GM21381 (cell line): ENCODE results near the gene PLA2G3.
"Not testable (repeated sequence)": the region's sequence is repeated elsewhere in the genome, so short reads cannot be mapped to it uniquely, and the experiment has no call there.

Experiments used
- ATAC-seq: cut with Tn5 transposase; IDR thresholded peaks from one replicate; pipeline ENCODE4 v1.9.1; 2021; ENCODE audit warnings: mild to moderate bottlenecking, moderate library complexity; ENCODE audit not compliant: unreplicated experiment

Gene PLA2G3

DNA sequence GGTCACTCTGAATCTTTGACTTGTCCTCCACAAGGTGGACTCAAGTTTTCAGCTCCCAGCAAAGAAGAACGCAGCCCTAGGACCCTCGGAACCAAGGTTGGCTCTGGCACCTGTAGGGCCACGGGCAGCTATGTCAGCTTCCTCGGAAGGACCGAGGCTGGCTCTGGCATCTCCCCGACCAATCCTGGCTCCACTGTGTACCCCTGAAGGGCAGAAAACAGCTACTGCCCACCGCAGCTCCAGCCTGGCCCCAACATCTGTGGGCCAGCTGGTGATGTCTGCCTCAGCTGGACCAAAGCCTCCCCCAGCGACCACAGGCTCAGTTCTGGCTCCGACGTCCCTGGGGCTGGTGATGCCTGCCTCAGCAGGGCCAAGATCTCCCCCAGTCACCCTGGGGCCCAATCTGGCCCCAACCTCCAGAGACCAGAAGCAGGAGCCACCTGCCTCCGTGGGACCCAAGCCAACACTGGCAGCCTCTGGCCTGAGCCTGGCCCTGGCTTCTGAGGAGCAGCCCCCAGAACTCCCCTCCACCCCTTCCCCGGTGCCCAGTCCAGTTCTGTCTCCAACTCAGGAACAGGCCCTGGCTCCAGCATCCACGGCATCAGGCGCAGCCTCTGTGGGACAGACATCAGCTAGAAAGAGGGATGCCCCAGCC, 15.4 kb downstream of the PLA2G3 start:
- ATAC-seq = no peak

GRCh38 chr22:31124290-31124689, 16.0 kb downstream of the PLA2G3 start:
- no peak for ATAC-seq

DNA sequence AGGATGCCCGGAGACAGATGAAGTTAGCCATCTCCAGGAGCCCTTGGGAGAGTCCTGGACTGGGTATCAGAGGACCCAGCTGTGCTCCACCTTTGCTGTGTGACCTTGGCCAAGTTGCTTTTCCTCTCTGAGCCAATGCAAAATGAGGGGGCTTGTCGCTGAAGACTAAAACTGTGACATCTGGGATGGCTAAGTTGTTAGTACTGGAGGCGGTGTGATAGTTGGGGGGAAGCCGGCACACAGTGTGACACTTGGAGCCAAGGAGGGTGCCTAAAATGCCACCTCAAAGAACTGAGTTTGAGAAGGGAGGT, 17.1 kb downstream of the PLA2G3 start:
- no peak for ATAC-seq

DNA sequence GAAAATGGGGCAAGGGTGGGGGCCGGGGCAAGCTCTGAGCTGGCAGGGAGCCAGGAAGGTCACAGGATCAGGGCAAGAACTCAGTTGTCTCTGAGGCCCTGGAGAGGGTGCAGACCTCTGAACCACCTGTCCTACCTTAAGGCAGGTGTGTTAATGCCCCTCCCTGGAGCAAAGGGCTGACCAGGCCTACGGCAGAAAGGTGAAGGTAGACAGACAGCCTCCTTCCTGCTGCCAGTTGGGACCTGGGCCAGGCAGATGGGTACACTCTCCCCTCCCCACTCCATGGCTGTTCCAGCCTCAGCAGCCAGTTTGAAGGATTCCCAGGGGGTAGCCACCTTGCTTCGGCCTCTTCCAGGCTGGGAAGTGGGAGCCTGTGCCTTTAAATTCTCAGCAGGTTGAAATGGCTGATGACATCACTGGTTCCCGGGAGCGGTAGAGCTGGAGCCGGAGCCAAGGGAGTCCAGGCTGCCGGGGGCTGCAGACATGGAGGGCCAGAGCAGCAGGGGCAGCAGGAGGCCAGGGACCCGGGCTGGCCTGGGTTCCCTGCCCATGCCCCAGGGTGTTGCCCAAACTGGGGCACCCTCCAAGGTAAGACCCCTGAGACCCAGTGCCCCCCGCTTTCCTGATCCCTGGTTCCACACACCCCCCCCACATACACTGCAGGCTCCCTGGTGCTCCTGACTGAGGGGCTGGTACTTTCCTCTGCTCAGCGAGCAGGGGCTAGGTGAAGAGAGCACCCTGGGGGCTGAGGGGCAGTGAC, 17.6 kb downstream of the PLA2G3 start, which contains the start of gene INPP5J:
TSS of gene INPP5J (plus strand) at position 435 of the 760 bp plus-strand sequence. CDS start at position 484, 49 bp downstream.
- ATAC-seq = no peak

DNA sequence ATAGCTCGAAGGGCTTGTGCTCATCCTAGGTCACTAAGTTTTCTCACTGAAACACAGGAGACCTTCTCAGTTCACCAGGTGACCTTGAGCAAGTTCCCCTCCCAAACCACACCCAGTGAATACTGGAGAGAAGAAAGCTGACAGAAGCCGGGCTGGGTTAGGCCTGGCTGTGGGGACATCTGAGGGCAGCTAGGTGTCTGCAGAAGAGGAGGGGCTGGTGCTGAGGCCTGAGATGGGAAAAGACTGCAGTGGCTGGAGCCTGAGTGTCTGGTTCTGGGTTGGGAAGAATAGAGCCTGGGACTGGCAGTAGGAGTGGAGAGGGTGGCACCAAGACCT, 18.1 kb downstream of the PLA2G3 start:
- ATAC-seq = no peak

DNA sequence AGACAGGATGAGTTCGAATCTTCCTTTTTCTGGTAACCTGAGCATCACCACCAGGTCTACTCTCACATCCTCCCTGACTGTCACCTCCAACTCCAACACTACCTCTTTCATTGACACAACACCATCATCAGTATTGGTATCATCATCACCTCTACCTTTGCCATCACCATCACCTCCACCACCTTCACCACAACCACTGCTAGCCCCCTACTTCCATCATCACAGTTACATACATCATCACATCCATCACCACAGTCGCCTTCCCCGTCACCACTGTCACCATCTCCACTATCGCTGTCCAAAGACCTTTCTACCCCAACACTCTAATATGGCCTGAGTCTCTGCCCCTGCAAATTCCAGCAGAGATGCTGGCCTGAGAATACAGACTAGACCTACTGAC, 18.9 kb downstream of the PLA2G3 start:
- no peak for ATAC-seq

DNA sequence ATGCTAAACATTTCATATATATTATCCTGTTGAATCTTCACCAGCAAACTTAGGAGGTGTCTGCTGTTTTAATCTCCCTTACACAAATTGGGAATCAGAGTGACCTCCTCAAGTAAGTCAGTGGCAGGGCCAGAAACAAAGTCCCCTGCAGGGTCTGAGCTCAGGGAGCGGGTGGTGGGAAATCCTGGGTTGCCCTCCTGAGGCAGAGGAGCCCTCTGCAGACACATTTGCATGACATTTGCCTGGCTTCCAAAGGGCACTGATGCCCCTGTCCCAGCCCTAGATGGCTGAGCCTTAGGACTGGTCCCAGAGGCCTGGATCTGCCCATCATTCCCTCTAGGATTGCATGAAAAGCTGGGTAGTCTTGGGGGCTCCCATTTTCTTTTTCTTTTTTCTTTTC, 19.7 kb downstream of the PLA2G3 start:
- ATAC-seq = no peak

DNA sequence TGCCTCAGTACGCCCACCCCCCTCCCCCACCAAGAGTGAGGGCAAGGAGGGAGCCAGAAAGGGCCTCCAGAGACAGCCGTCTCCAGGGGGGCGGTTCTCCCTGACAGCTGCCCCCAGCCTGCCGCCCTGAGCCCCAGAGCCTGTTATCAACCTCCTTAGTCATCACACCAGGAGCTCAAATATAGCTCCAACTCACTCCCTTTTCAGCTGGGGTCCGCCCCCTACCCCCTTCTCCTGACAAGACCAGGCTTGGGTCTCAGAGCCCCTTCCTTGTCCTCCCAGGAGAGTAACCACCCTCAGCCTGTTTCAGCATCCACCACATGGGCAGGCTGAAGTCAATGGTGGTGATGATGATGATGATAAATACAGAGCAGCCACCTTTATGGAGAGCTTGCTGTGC, 20.1 kb downstream of the PLA2G3 start:
- no peak for ATAC-seq

GRCh38 chr22:31119026-31119717, 21.1 kb downstream of the PLA2G3 start:
- ATAC-seq = no peak

GRCh38 chr22:31118046-31118820, 22.1 kb downstream of the PLA2G3 start:
- ATAC-seq = no peak

- not testable (repeated sequence) for ATAC-seq
These were observed 27.7 kb downstream of the PLA2G3 start for GRCh38 chr22:31112547-31113091.

DNA sequence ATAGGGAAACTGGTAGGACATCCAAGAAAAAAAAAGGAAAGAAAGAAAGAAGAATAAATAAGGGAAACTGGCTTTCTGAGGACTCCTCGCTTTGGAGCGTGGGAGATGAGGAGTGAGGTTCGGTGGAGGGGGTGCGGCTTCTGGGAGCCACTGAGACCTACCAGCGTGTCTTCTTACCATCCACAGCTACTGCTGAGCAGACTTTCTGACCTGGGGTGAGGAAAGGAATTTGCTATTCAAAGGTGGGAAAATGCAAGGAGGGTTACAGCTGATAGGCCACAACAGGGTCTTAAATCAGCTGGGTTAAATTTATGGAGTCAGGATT, 32.5 kb downstream of the PLA2G3 start:
- ATAC-seq = no peak

DNA sequence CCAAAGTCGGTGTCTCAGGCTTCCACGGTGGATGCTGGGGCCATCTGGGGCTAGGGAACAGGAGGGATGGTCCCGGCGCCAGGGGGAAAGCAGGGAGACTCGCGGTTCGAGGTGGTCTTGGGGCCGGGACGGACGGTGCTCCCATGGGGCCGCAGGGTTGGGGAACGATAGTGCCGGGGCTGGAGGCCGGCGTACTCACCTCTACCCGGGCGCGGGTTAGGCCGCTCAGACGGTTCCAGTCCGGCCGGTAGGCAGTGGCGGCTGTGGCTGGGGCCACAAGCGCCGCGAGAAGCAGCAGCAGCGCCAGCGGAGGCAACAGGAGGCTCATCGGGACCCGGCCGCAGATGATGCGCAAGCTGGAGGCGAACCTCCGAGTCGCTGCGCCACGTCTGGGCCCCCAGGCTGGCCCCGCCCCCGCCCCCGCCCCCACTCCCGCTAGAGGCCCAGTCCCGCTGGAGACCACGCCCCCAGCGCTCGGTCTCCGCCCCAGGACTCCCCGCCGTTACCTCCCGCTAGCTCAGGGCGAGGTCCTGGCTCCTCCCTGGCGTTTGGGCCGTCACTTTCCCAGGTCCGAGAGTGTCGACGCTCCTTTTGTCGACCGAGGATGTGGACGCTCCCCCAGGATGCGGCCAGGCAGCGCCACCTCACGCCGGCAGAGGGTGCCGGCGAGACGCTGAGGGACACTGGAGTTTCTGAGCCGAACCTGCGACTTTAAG, 33.0 kb downstream of the PLA2G3 start, which contains the start of gene SELENOM:
TSS of gene SELENOM (minus strand) at position 391 of the 716 bp plus-strand sequence. CDS start at position 328, 63 bp downstream.
- peak; percentile 89 for ATAC-seq

DNA sequence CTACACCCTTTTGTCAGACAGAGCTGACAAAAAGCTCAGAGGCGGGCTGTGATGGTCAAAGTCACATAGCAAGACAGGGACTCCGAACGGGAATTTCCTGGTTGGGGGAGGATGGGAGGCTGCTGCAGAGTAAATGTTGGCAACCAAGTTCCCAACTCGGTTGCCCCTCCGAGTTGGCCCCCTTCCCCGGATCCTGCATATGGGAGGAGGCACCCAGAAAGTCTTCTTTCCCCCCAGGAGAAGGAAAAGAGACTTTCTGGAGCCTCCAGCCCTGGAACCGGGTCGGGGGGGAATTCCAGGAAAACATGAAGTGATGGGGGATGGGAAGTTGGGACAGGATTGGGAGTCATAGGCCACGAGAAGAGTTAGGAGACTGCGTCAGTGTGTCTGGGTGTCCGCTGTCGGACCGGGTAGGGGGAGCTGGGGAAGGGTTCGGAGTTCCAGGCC, 33.6 kb downstream of the PLA2G3 start:
- ATAC-seq = no peak

GRCh38 chr22:31106001-31106571, 34.2 kb downstream of the PLA2G3 start:
- no peak for ATAC-seq

- ATAC-seq = no peak
These were observed 34.9 kb downstream of the PLA2G3 start for GRCh38 chr22:31105282-31105929.

DNA sequence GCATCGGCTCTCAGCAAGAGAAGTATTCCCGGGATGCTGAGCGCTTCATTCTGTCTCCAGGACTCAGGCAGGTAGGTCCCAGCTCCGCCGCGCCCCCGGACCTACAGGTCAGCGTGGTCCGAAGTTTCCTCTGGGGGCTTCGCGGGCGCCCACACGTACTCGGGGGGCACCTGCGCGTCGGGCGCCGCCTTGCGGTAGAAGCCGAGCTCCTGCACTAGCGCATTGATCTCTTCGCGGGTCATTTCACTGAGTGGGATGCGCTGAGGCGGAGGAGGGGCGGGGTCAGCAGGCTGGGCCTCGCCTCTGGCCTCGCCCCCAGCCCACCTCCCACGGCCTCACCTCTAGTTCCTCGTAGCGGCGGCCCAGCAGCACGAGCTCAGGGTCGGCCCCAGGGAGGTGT, 35.4 kb downstream of the PLA2G3 start:
- ATAC-seq = no peak

GRCh38 chr22:31103899-31104694, 36.2 kb downstream of the PLA2G3 start:
- ATAC-seq = no peak

DNA sequence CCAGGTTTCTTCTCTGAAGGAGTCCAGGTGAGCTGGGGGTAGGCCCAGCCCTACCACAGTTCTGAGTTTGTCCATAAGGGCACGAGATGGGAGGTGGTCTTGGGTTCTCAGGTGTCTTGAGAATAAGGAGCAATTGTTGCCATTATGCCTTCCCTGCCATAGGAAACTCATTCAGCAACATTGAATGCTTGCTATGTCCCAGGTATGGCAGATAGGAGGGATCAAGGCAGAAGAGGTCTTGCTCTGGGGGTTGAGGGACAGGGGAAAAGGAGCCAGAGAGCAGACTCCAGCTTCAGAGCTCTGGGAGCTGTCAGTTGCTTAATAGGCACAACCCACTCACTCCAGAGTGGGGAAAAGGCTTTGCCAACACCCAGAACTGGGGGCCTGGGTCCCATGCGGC, 37.2 kb downstream of the PLA2G3 start:
- no peak for ATAC-seq
